ENCODE results near the gene UMODL1. TPM values are rescaled to one million over a fixed set of nuclear protein-coding genes. Genes with fewer than 3 reads are reported as not detected.

UMODL1 gene
- total RNA-seq, 1 experiment from 2014 or later: 0.18 TPM

- CTCF ChIA-PET: no interaction called here
These were observed 71.5 kb downstream of the UMODL1 start for GRCh38 chr21:42142627-42143026.

GRCh38 chr21:42143111-42143510 is 72.0 kb downstream of the UMODL1 start:
- no peak overlapping the region for H3K27ac ChIP-seq (ENCODE audit: low read length)
- in situ Hi-C loops (cut with HindIII; ENCODE audit: low pct_unique_long_range_greater_than_20kb, low sequenced_read_pairs): no loop called here
- H3K4me3 ChIP-seq (ENCODE audit: low read depth in 2 of 2, low read length in 2 of 2): no peak overlapping the region
- BruUV-seq (replicated peaks): no TSS peak
- no peaks in the 10 kb centered on the region for H3K27me3 ChIP-seq (ENCODE audit: control insufficient read depth, insufficient read depth, low read length)
- CTCF ChIA-PET: no interaction called here
- ATAC-seq (no peak), DNase-seq (ENCODE audit: low read depth, low spot score) (no peak)
- no peaks in the 10 kb centered on the region; the same call in 1 of the 2 replicates for H3K4me1 ChIP-seq (ENCODE audit: control insufficient read depth, insufficient read depth, low read length)
- POLR2A ChIA-PET: no interaction called here
- H3K36me3 ChIP-seq (ENCODE audit: control insufficient read depth, insufficient read depth, low read length): no peaks in the 10 kb centered on the region
- intact Hi-C loops (cut with micrococcal nuclease; ENCODE audit: unreplicated experiment): loop anchor here (5.0 to 10.0 kb wide), 3 partner anchors 112 to 304 kb away; no protein-coding TSS in a partner anchor
- TF ChIP-seq SIN3A (IDR thresholded peaks at IDR 0.05; ENCODE audit: borderline replicate concordance, insufficient read depth, low read depth, low read length) (no peak), REST (IDR thresholded peaks at IDR 0.05; ENCODE audit: insufficient read depth in 1 of 2, low read depth in 2 of 2, low read length in 1 of 2) (no peak), CTCF (IDR thresholded peaks at IDR 0.05) (no peak), TCF7L2 (IDR thresholded peaks at IDR 0.05; ENCODE audit: low read depth, low read length) (no peak), POLR2AphosphoS5 (IDR thresholded peaks at IDR 0.05; ENCODE audit: low read depth, low read length) (no peak)
- no peaks in the 10 kb centered on the region for H3K9me3 ChIP-seq (ENCODE audit: control insufficient read depth, insufficient read depth, low read depth, low read length)

More at GRCh38 chr21:42142627-42143026, 71.5 kb downstream of the UMODL1 start:
- Histone ChIP-seq H3K36me3 (ENCODE audit: control insufficient read depth, insufficient read depth, low read length) (no peaks in the 10 kb centered on the region), H3K4me3 (ENCODE audit: low read depth in 2 of 2, low read length in 2 of 2) (no peak overlapping the region), H3K9me3 (ENCODE audit: control insufficient read depth, insufficient read depth, low read depth, low read length) (no peaks in the 10 kb centered on the region), H3K4me1 (ENCODE audit: control insufficient read depth, insufficient read depth, low read length) (no peaks in the 10 kb centered on the region; the same call in 1 of the 2 replicates), H3K27ac (ENCODE audit: low read length) (no peak overlapping the region), H3K27me3 (ENCODE audit: control insufficient read depth, insufficient read depth, low read length) (no peaks in the 10 kb centered on the region)
- intact Hi-C loops (cut with micrococcal nuclease; ENCODE audit: unreplicated experiment) (loop anchor here (5.0 to 10.0 kb wide), 3 partner anchors 112 to 305 kb away; no protein-coding TSS in a partner anchor), in situ Hi-C loops (cut with HindIII; ENCODE audit: low pct_unique_long_range_greater_than_20kb, low sequenced_read_pairs) (no loop called here)
- ATAC-seq (no peak), DNase-seq (ENCODE audit: low read depth, low spot score) (no peak)
- BruUV-seq (replicated peaks): no TSS peak
- TF ChIP-seq POLR2AphosphoS5 (IDR thresholded peaks at IDR 0.05; ENCODE audit: low read depth, low read length) (no peak), CTCF (IDR thresholded peaks at IDR 0.05) (no peak), REST (IDR thresholded peaks at IDR 0.05; ENCODE audit: insufficient read depth in 1 of 2, low read depth in 2 of 2, low read length in 1 of 2) (no peak), SIN3A (IDR thresholded peaks at IDR 0.05; ENCODE audit: borderline replicate concordance, insufficient read depth, low read depth, low read length) (no peak)
- POLR2A ChIA-PET: no interaction called here
